Small intestine (tissue), 7 donors: ENCODE measurements around the gene SH3RF3. TPM values are rescaled to one million over a fixed set of nuclear protein-coding genes. Genes with fewer than 3 reads are reported as not detected.

Source experiments
- DNase-seq, 2 donors: peaks; one replicate each; pipeline versions ENCODE4 v3.0.0 to v3.0.0-alpha.2; 2013
- FAIRE-seq: peaks from 2 replicates; lab custom pipeline; 2012; peaks lifted over from hg19 to GRCh38; lab: Jason Lieb, UNC
- H3K27ac ChIP-seq, 3 donors: one replicate each; pipeline ENCODE4 v1.5.1; 2013; ENCODE audit warnings: low read length in 2 of 3, mild to moderate bottlenecking in 2 of 3, control low read depth in 1 of 3, inconsistent platforms in 1 of 3, low read depth in 1 of 3, moderate library complexity in 1 of 3
- H3K27me3 ChIP-seq, 3 donors: one replicate each; pipeline ENCODE4 v1.6.1; 2013; ENCODE audit warnings: low read length in 3 of 3, inconsistent platforms in 1 of 3; ENCODE audit not compliant: control insufficient read depth in 3 of 3, insufficient read depth in 3 of 3
- H3K36me3 ChIP-seq, 3 donors: one replicate each; pipeline ENCODE4 v1.6.1; 2013; ENCODE audit warnings: low read length in 3 of 3, inconsistent platforms in 1 of 3, low read depth in 1 of 3, mild to moderate bottlenecking in 1 of 3, moderate library complexity in 1 of 3; ENCODE audit not compliant: control insufficient read depth in 3 of 3, insufficient read depth in 2 of 3
- H3K4me1 ChIP-seq, 3 donors: one replicate each; pipeline ENCODE4 v1.6.1; 2013; ENCODE audit warnings: low read length in 2 of 3, inconsistent platforms in 1 of 3, low read depth in 1 of 3, mild to moderate bottlenecking in 1 of 3, moderate library complexity in 1 of 3; ENCODE audit not compliant: control insufficient read depth in 3 of 3, insufficient read depth in 2 of 3
- H3K4me3 ChIP-seq, 3 donors: one replicate each; pipeline ENCODE4 v1.5.1; 2013; ENCODE audit warnings: low read length in 3 of 3, control low read depth in 1 of 3, inconsistent platforms in 1 of 3, low read depth in 1 of 3, mild to moderate bottlenecking in 1 of 3, moderate library complexity in 1 of 3
- H3K9me3 ChIP-seq, 2 donors: one replicate each; pipeline ENCODE4 v1.6.1; 2013; ENCODE audit warnings: low read depth in 1 of 2, low read length in 1 of 2; ENCODE audit not compliant: control insufficient read depth in 2 of 2, insufficient read depth in 1 of 2
- WGBS, 3 donors: extraction: QIAGEN DNeasy Blood & Tissue Kit; methylation state at CpG; one replicate each; pipeline ENCODE4 v1.1.7; 2013; 5-methylcytosine and 5-hydroxymethylcytosine counted together
- polyA plus RNA-seq, 4 donors: library from polyadenylated mRNA; stranded (reverse) in 3 of 4; unstranded in 1 of 4; fragments of 200-250 nt in 3 of 4; fragments of 120-200 nt in 1 of 4; gene quantifications; one replicate each; pipeline versions ENCODE4 v1.2.1 to v1.2.3, GENCODE V29; 2013
- donor health status: healthy with polysubstance abuse.
- donor health status: control.
- donor health status: control.
- donor health status: Bipolar disorder and iron deficiency.
- donor health status: healthy.

The SH3RF3 gene
- polyA plus RNA-seq, 4 donors = 0.22 to 3.9 (median 1.2) TPM

- H3K4me1 ChIP-seq = peaks cover 0 to 5% (median 0%) of the 10 kb centered on the region in 3 donors
- H3K4me3 ChIP-seq = no peak overlapping the region
- peak overlapping the region in 1 of 3 donors; percentile 24 for H3K27ac ChIP-seq
- no peak for FAIRE-seq
- H3K36me3 ChIP-seq = no peaks in the 10 kb centered on the region
- no peaks in the 10 kb centered on the region for H3K27me3 ChIP-seq
- 79 to 81% (median 80%) methylated on average over 9 of the region's 9 CpGs for WGBS, 3 donors
- no peak for DNase-seq
- H3K9me3 ChIP-seq = no peaks in the 10 kb centered on the region
Observed at GRCh38 chr2:109258376-109258775, 129.4 kb downstream of the SH3RF3 start.

DNA sequence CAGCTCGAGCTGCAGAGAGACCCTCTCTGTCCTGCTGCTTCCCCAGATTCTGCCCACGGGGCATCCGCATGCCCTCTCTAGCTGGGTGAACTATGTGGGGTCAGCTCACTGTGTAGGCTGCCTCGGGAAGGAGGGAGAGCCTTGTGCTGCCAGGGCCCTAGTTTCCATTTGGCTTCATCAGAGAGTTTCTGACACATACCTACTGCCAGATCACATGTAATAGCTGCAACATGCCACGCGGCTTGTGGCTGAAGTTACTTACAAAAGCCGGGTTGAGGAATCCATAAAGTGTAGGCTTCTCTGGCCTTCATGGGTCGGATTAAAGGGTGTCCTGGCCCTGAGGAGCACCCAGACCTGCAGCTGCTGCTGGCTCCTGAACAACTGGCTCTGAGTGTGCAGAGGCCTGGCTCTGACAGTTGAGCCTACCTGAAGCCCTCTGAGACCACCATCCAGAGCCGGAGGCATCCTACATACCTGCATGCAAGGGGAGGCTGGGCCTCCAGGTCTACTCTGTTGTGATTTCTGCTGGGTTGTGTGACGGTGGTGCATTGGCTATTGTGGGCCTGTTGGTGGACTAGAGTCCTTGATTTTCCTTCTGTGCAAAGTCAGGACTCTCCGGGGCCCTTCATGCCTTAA lies 130.0 kb downstream of the SH3RF3 start:
- Histone ChIP-seq H3K4me3 (no peak overlapping the region), H3K4me1 (peaks cover 0 to 5% (median 0%) of the 10 kb centered on the region in 3 donors), H3K9me3 (no peaks in the 10 kb centered on the region), H3K36me3 (no peaks in the 10 kb centered on the region), H3K27me3 (no peaks in the 10 kb centered on the region), H3K27ac (no peak overlapping the region)
- DNase-seq (no peak), FAIRE-seq (no peak)
- 89 to 92% (median 90%) methylated on average over 11 of the region's 11 CpGs for WGBS, 3 donors

- FAIRE-seq = no peak
- Histone ChIP-seq H3K4me1 (peaks cover 0 to 5% (median 0%) of the 10 kb centered on the region in 3 donors), H3K36me3 (no peaks in the 10 kb centered on the region), H3K27ac (no peak overlapping the region), H3K4me3 (no peak overlapping the region), H3K27me3 (no peaks in the 10 kb centered on the region), H3K9me3 (no peaks in the 10 kb centered on the region)
- DNase-seq = no peak
- WGBS, 3 donors = 79 to 87% (median 86%) methylated on average over 8 of the region's 8 CpGs
Observed at GRCh38 chr2:109259671-109260070, 130.7 kb downstream of the SH3RF3 start.

- Histone ChIP-seq H3K36me3 (no peaks in the 10 kb centered on the region), H3K4me1 (peaks cover 0 to 11% (median 3%) of the 10 kb centered on the region in 3 donors), H3K27me3 (no peaks in the 10 kb centered on the region), H3K4me3 (no peak overlapping the region), H3K27ac (no peak overlapping the region), H3K9me3 (no peaks in the 10 kb centered on the region)
- DNase-seq = no peak
- WGBS, 3 donors = 85 to 90% (median 86%) methylated on average over 11 of the region's 11 CpGs
- no peak for FAIRE-seq
Observed at GRCh38 chr2:109260116-109260855, 131.3 kb downstream of the SH3RF3 start.

DNA sequence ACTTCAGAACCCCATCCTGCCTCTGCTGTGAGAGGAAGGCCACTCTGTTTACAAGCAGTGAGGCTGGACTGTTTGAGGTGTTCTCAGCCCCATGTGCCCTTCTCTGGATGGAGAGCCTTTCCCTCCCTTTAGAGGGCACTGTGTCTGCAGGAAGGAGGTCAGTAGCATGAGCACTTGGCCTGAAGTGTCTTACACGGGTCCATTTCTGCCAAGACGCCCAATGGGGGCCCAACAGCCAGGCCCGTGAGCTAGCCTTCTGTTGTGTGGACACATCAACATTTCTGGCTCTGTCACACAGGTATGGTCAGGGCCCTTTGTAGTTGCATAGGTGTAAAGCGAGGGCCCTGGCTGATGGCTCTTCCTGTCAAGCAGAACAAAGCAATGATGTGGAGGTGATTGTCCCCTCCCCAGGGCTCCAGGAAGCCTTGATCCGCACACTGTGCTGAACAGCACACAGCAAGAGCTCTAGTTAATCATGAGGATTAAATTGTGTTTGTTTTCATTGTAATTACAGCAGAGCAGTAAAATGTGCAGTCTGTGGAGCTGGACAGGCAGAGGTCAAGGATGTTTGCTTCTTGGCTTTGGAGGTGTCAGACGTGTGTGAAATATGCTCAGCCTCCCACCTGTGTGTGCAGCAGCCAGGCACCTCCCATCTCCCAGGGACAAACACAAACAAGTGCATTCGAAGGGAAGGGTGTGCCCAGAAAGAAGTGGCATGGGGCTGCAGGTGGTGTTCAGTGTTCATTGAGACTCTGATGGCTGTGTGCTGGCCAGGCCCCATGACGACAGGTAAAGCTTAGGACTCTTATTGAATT lies 132.1 kb downstream of the SH3RF3 start:
- DNase-seq (peak in 1 of 2 donors; percentile 34), FAIRE-seq (no peak)
- no peak overlapping the region for H3K4me3 ChIP-seq
- H3K36me3 ChIP-seq = no peaks in the 10 kb centered on the region
- no peaks in the 10 kb centered on the region for H3K9me3 ChIP-seq
- WGBS, 3 donors = 43 to 65% (median 45%) methylated on average over 8 of the region's 8 CpGs
- H3K27ac ChIP-seq = no peak overlapping the region
- no peaks in the 10 kb centered on the region for H3K27me3 ChIP-seq
- peaks cover 0 to 13% (median 3%) of the 10 kb centered on the region in 3 donors for H3K4me1 ChIP-seq

DNA sequence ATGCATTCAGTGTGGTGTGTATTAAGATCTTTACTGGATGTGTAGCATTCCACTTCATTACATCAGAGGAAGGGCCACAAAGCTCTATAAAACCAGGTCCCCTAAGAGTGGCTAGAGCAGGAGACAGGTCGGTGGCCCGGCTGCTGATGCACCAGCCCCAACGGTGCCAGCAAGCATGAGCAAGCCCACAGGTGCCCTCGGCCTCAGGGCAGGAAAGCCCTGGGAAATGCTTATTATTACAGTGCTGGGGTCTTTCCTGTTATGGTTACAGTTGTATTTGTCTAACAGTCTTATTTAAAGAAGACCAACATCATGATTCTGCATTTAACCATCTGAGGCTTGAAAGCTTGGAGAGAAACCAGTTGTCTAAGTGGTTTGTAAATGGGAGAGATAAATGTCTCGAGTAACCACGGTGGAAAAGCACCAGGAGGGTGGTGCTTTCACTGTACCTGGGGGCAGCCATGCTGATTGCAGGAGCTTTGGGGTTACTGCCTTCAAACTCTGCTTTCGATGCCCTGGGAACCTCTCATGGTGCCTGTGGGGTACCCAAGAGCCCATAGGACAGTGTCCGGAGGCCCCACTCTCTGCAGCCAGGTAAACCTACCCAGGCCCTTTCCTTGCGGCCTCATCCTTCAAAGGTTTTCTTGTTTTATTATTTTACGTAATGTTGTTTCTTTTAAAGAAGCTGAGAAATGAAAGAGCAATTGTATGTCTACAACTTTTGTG lies 133.1 kb downstream of the SH3RF3 start:
- Histone ChIP-seq H3K9me3 (no peaks in the 10 kb centered on the region), H3K27ac (no peak overlapping the region), H3K27me3 (no peaks in the 10 kb centered on the region), H3K36me3 (no peaks in the 10 kb centered on the region), H3K4me1 (peaks cover 0 to 20% (median 3%) of the 10 kb centered on the region in 3 donors), H3K4me3 (no peak overlapping the region)
- WGBS, 3 donors = 83 to 93% (median 87%) methylated on average over 10 of the region's 10 CpGs
- DNase-seq = no peak
- FAIRE-seq = no peak

GRCh38 chr2:109264595-109265328 lies 135.8 kb downstream of the SH3RF3 start:
- no peak overlapping the region for H3K27ac ChIP-seq
- no peaks in the 10 kb centered on the region for H3K36me3 ChIP-seq
- DNase-seq (peak in 1 of 2 donors; percentile 65), FAIRE-seq (no peak)
- no peaks in the 10 kb centered on the region for H3K9me3 ChIP-seq
- H3K27me3 ChIP-seq = peaks cover 0 to 4% (median 0%) of the 10 kb centered on the region in 3 donors
- peaks cover 0 to 25% (median 3%) of the 10 kb centered on the region in 3 donors for H3K4me1 ChIP-seq
- 52 to 78% (median 55%) methylated on average over 12 of the region's 12 CpGs for WGBS, 3 donors
- no peak overlapping the region for H3K4me3 ChIP-seq
